Gastrocnemius medialis (tissue), 4 donors: Measurements from ENCODE around the gene UBP1. TPM values are rescaled to one million over a fixed set of nuclear protein-coding genes. Genes with fewer than 3 reads are reported as not detected.

ENCODE experiments used
- ATAC-seq, 2 donors: fragments of 150-250 bp; one replicate each; pipeline ENCODE4 v1.9.1; 2016
- DNase-seq, 2 donors: peaks; one replicate each; pipeline ENCODE4 v3.0.0-alpha.2; 2019
- H3K27ac ChIP-seq, 4 donors: fragments of 200-600 bp; sonication (generic); 1 replicate in 1 of 4; 2 replicates in 3 of 4; pipeline ENCODE4 v1.5.1; 2016 to 2018; ENCODE audit warnings: mild to moderate bottlenecking in 2 of 4, moderate library complexity in 1 of 4
- H3K27me3 ChIP-seq, 3 donors: fragments of 200-600 bp; sonication (generic) in 2 of 3; 1 replicate in 1 of 3; 2 replicates in 2 of 3; pipeline versions ENCODE4 v1.5.1 to v1.6.0; 2016 to 2019; ENCODE audit warnings: mild to moderate bottlenecking in 1 of 3, moderate library complexity in 1 of 3
- H3K36me3 ChIP-seq, 2 donors: fragments of 200-600 bp; sonication (generic) in 1 of 2; one replicate each; pipeline ENCODE4 v1.5.1; 2017 to 2018
- H3K4me1 ChIP-seq, 2 donors: fragments of 200-600 bp; sonication (generic) in 1 of 2; one replicate each; pipeline ENCODE4 v1.5.1; 2016 to 2017; ENCODE audit warnings: mild to moderate bottlenecking in 2 of 2
- H3K4me3 ChIP-seq, 4 donors: fragments of 200-600 bp; sonication (generic) in 3 of 4; 1 replicate in 1 of 4; 2 replicates in 3 of 4; pipeline ENCODE4 v1.5.1; 2016 to 2019; ENCODE audit warnings: mild to moderate bottlenecking in 2 of 4
- H3K9me3 ChIP-seq, 3 donors: fragments of 200-600 bp; sonication (generic) in 2 of 3; 1 replicate in 1 of 3; 2 replicates in 2 of 3; pipeline ENCODE4 v1.5.1; 2016 to 2019
- CTCF ChIP-seq, 5 experiments: fragments of 450-650 bp in 3 of 5; fragments of 200-600 bp in 2 of 5; sonication (generic) in 2 of 5; IDR thresholded peaks in 4 of 5; conservative IDR thresholded peaks in 1 of 5; 1 replicate in 4 of 5; 2 replicates in 1 of 5; pipeline ENCODE4 v1.5.1; 2016 to 2019; ENCODE audit warnings: antibody characterized with exemption in 5 of 5, mild to moderate bottlenecking in 3 of 5, moderate library complexity in 3 of 5
- POLR2A ChIP-seq, 2 donors: fragments of 450-650 bp; IDR thresholded peaks; one replicate each; pipeline ENCODE4 v1.6.1; 2017; ENCODE audit warnings: antibody characterized with exemption in 2 of 2, mild to moderate bottlenecking in 2 of 2, moderate library complexity in 2 of 2
- in situ Hi-C, 4 donors: fragments of 200-750 bp; cut with MboI; loops; one replicate each; pipeline versions ENCODE4 v1.15.0 to v1.8.0; 2017; ENCODE audit warnings: low sequenced_read_pairs in 4 of 4
- intact Hi-C: fragments of 100-400 bp; cut with DNase I; formaldehyde crosslinking; loops from one replicate; pipeline ENCODE4 v1.15.1; 2023; ENCODE audit warnings: low total_unique reads
- total RNA-seq, 4 donors: library from RNA; depleted of rRNA; stranded (reverse); fragments of >200 nt; gene quantifications; one replicate each; pipeline versions ENCODE4 v1.1.0 to v1.2.3, GENCODE V29; 2016

Gene UBP1
- total RNA-seq, 4 donors from 2014 or later: 19.1 to 28.9 (median 24.2) TPM

DNA sequence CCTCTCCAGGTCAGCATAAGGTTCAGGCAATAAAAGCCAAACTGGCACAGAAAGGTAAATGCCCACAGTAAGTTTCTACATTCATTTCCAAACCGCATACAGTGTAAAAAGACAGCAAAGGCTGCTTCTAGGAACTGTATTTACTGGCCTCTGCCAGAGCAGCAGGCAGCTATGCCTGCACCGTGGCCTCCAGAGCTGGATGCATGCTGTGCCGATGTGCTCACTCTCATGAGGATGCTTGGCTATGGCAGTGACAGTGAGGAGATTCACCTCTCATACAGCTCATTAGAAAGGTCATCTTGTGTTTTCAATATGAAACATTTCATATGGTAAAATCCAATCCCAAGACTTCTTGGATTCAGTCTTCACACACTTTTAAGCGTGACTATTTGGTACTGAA, 50.3 kb downstream of the UBP1 start:
- ATAC-seq: no peak
- Histone ChIP-seq H3K27me3 (no peaks in the 10 kb centered on the region), H3K9me3 (no peaks in the 10 kb centered on the region), H3K27ac (no peak overlapping the region), H3K36me3 (peaks cover 0 to 86% of the 10 kb centered on the region in 2 donors), H3K4me3 (no peak overlapping the region), H3K4me1 (no peaks in the 10 kb centered on the region)
- in situ Hi-C loops: loop anchor here in 1 of 4 donors (25.0 kb wide), 1 partner anchor 253 kb away; no protein-coding TSS in a partner anchor
- intact Hi-C loops: loop anchor here (10.0 kb wide), 1 partner anchor 145 kb away; no protein-coding TSS in a partner anchor
- TF ChIP-seq POLR2A (IDR thresholded peaks at IDR 0.05) (no peak), CTCF (IDR thresholded peaks at IDR 0.05 in 4 of 5, conservative IDR thresholded peaks at IDR 0.05 in 1 of 5) (no peak)
- DNase-seq: no peak

- Histone ChIP-seq H3K4me1 (no peaks in the 10 kb centered on the region), H3K27me3 (no peaks in the 10 kb centered on the region), H3K27ac (no peak overlapping the region), H3K4me3 (no peak overlapping the region), H3K9me3 (no peaks in the 10 kb centered on the region), H3K36me3 (peaks cover 0 to 74% of the 10 kb centered on the region in 2 donors)
- in situ Hi-C loops (loop anchor here in 1 of 4 donors (25.0 kb wide), 1 partner anchor 251 kb away; no protein-coding TSS in a partner anchor), intact Hi-C loops (no loop called here)
- ATAC-seq (no peak), DNase-seq (no peak)
- TF ChIP-seq CTCF (IDR thresholded peaks at IDR 0.05 in 4 of 5, conservative IDR thresholded peaks at IDR 0.05 in 1 of 5): no peak
- no peak for TF ChIP-seq POLR2A (IDR thresholded peaks at IDR 0.05)
Measured at GRCh38 chr3:33388374-33389100, 51.7 kb downstream of the UBP1 start.

- no peak for TF ChIP-seq CTCF (IDR thresholded peaks at IDR 0.05 in 4 of 5, conservative IDR thresholded peaks at IDR 0.05 in 1 of 5)
- TF ChIP-seq POLR2A (IDR thresholded peaks at IDR 0.05): no peak
- in situ Hi-C loops (loop anchor here in 1 of 4 donors (25.0 kb wide), 1 partner anchor 249 kb away; no protein-coding TSS in a partner anchor), intact Hi-C loops (no loop called here)
- no peak overlapping the region for H3K27ac ChIP-seq
- H3K36me3 ChIP-seq: peaks cover 0 to 56% of the 10 kb centered on the region in 2 donors
- H3K4me1 ChIP-seq: no peaks in the 10 kb centered on the region
- H3K4me3 ChIP-seq: no peak overlapping the region
- no peak for ATAC-seq
- no peaks in the 10 kb centered on the region for H3K27me3 ChIP-seq
- H3K9me3 ChIP-seq: no peaks in the 10 kb centered on the region
- DNase-seq: no peak
Measured at GRCh38 chr3:33386631-33387030, 53.6 kb downstream of the UBP1 start.

- Histone ChIP-seq H3K27me3 (no peaks in the 10 kb centered on the region), H3K27ac (no peak overlapping the region)
Measured at GRCh38 chr3:33385423-33385822, 54.8 kb downstream of the UBP1 start.

More at GRCh38 chr3:33385423-33385822, 54.8 kb downstream of the UBP1 start:
- in situ Hi-C loops: loop anchor here in 1 of 4 donors (25.0 kb wide), 1 partner anchor 248 kb away; no protein-coding TSS in a partner anchor
- peaks cover 0 to 44% of the 10 kb centered on the region in 2 donors for H3K36me3 ChIP-seq
- no peaks in the 10 kb centered on the region for H3K4me1 ChIP-seq
- intact Hi-C loops: no loop called here
- no peak overlapping the region for H3K4me3 ChIP-seq
- H3K9me3 ChIP-seq: no peaks in the 10 kb centered on the region
- TF ChIP-seq CTCF (IDR thresholded peaks at IDR 0.05 in 4 of 5, conservative IDR thresholded peaks at IDR 0.05 in 1 of 5): no peak
- TF ChIP-seq POLR2A (IDR thresholded peaks at IDR 0.05): no peak
- DNase-seq: no peak
- no peak for ATAC-seq
